ENCODE data around the gene CYP27C1.

DNA sequence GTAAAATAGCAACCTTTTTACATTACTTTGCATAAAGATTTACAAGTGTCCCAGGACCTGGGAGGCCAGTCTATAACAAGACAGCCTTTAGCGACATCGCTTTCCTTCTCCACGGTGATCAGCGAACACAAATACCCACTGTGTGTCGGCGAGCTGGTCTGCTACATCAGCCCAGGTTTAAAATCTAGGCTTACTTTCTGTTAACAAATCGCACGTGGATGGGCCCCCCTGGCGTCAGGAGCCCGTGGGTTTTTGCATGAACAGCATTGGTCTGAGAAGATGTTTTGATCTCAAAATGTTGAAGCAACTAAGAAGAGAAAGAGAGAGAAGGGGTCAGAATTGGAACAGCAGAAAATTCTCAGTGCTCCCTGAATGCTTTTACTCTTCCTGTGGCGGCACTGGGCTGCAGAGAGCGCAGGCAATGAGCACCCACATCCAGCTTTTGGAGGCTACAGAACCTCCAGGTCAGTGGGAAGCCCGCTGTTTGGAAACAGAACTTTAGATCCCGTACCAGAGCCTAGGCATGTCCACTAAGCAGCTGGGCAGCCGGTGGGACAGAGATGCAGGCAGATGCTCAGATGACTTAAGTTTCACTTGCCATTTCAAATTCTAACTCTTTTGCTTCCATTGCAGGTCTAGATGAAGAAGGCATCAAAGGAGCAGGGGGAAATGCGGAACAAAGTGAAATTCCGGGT lies 32.9 kb downstream of the CYP27C1 start:
- no peak for TF ChIP-seq ZNF577 (CRISPR knock-in tag; IDR thresholded peaks at IDR 0.05; ENCODE audit: borderline replicate concordance, low read depth)
- TF ChIP-seq, protein P1, sequence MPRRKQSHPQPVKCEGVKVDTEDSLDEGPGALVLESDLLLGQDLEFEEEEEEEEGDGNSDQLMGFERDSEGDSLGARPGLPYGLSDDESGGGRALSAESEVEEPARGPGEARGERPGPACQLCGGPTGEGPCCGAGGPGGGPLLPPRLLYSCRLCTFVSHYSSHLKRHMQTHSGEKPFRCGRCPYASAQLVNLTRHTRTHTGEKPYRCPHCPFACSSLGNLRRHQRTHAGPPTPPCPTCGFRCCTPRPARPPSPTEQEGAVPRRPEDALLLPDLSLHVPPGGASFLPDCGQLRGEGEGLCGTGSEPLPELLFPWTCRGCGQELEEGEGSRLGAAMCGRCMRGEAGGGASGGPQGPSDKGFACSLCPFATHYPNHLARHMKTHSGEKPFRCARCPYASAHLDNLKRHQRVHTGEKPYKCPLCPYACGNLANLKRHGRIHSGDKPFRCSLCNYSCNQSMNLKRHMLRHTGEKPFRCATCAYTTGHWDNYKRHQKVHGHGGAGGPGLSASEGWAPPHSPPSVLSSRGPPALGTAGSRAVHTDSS (CRISPR knock-in tag; conservative IDR thresholded peaks at IDR 0.05) = no peak
- TF ChIP-seq NPAS2 (CRISPR knock-in tag; IDR thresholded peaks at IDR 0.05; ENCODE audit: borderline replicate concordance) = no peak
- no peak for TF ChIP-seq NFIC (IDR thresholded peaks at IDR 0.05; ENCODE audit: low read length)
- TF ChIP-seq, protein P2, sequence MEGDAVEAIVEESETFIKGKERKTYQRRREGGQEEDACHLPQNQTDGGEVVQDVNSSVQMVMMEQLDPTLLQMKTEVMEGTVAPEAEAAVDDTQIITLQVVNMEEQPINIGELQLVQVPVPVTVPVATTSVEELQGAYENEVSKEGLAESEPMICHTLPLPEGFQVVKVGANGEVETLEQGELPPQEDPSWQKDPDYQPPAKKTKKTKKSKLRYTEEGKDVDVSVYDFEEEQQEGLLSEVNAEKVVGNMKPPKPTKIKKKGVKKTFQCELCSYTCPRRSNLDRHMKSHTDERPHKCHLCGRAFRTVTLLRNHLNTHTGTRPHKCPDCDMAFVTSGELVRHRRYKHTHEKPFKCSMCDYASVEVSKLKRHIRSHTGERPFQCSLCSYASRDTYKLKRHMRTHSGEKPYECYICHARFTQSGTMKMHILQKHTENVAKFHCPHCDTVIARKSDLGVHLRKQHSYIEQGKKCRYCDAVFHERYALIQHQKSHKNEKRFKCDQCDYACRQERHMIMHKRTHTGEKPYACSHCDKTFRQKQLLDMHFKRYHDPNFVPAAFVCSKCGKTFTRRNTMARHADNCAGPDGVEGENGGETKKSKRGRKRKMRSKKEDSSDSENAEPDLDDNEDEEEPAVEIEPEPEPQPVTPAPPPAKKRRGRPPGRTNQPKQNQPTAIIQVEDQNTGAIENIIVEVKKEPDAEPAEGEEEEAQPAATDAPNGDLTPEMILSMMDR (CRISPR knock-in tag; IDR thresholded peaks at IDR 0.05) = no peak
- TF ChIP-seq RFX5 (IDR thresholded peaks at IDR 0.05; ENCODE audit: low read depth, low read length) = no peak
- TF ChIP-seq, protein P3, sequence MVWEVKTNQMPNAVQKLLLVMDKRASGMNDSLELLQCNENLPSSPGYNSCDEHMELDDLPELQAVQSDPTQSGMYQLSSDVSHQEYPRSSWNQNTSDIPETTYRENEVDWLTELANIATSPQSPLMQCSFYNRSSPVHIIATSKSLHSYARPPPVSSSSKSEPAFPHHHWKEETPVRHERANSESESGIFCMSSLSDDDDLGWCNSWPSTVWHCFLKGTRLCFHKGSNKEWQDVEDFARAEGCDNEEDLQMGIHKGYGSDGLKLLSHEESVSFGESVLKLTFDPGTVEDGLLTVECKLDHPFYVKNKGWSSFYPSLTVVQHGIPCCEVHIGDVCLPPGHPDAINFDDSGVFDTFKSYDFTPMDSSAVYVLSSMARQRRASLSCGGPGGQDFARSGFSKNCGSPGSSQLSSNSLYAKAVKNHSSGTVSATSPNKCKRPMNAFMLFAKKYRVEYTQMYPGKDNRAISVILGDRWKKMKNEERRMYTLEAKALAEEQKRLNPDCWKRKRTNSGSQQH (CRISPR knock-in tag; IDR thresholded peaks at IDR 0.05; ENCODE audit: low read depth) = no peak
- TF ChIP-seq ZKSCAN8 (CRISPR knock-in tag; IDR thresholded peaks at IDR 0.05; ENCODE audit: borderline replicate concordance) = no peak
- TF ChIP-seq HCFC1 (IDR thresholded peaks at IDR 0.05; ENCODE audit: low read depth, low read length) = no peak
- no peak for TF ChIP-seq ZFP1 (CRISPR knock-in tag; IDR thresholded peaks at IDR 0.05)
- TF ChIP-seq KLF11 (CRISPR knock-in tag; IDR thresholded peaks at IDR 0.05) = no peak
- TF ChIP-seq NR3C1 (CRISPR knock-in tag; IDR thresholded peaks at IDR 0.05) = no peak
- TF ChIP-seq ZNF878 (CRISPR knock-in tag; IDR thresholded peaks at IDR 0.05) = no peak
- TF ChIP-seq MAFK (conservative IDR thresholded peaks at IDR 0.05 in 1 of 2, IDR thresholded peaks at IDR 0.05 in 1 of 2; ENCODE audit: low read length in 2 of 2) = no peak

All from HepG2 (cell line).